NCI-H1436 treated with DMSO at 0.1 percent for 48 hours (cell line): Measurements from ENCODE around the gene CCDC85C.

Experiments used
- DNase-seq: peaks from one replicate; lab custom pipeline; 2025; lab: John Stamatoyannopoulos, UW

CCDC85C gene

GRCh38 chr14:99539491-99539890 is 64.5 kb downstream of the CCDC85C start:
- DNase-seq, result no peak

- no peak for DNase-seq
Observed at GRCh38 chr14:99538733-99539132, 65.3 kb downstream of the CCDC85C start.

- no peak for DNase-seq
Observed at GRCh38 chr14:99538275-99538674, 65.7 kb downstream of the CCDC85C start.

DNA sequence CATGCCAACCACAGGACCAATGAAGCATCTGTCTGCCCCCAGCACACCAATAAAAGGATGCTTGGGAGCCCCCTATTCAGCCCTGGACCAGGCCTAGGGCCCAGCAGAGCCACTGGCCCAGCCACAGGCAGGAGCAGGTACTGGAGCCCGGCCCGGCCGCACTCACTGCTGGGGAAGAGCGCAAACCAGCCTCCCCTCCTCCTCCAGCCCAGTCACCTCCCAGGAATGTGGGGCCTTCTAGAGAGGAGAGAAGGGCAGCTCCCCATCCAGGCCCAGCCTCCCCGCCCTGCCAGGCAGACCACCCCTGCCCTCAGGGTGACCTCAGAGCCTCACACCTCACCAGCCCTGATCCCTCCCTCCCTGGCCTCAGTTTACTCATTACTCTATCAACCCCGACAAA is 66.6 kb downstream of the CCDC85C start:
- no peak for DNase-seq

GRCh38 chr14:99535908-99536778 is 67.9 kb downstream of the CCDC85C start:
- DNase-seq, result no peak

DNA sequence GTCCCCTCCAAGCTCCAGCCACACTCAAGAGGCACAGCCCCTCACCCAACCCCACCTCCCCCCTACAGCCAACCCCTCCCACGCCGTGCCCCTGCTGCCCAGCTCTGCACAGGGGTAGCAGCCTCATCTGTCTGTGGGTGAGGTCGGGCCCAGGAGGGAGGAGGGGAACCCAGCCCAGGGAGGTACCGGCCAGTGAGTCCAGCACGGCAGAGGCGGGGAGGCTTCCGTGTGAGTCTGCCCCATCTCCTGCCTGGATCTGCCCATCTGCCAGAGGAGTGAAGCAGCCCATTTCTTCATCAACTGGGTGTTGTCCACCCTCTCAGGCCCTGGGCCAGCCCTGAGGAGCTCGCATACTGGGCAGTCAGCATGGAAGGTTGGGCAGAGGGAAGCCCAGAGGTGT is 68.6 kb downstream of the CCDC85C start:
- DNase-seq, result no peak

DNA sequence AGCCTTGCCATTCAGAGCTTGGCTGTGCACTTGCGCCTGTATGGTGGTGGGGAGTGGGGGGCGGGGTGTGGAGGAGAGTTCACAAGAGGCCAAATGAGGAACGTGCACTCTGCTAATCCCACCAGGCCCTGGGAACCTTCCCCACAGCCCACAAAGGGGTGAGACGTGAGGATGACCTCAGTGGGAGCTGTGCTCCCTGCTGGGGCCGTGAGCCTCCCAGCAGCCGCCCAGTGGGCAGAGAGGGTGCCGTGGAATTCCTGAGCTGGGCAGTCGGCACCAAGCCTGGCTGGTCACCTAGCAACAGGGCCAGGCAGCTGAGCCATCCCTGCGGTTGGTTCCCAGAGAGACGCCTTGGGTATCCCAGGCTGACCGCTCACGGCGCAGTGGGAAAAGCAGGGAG is 69.1 kb downstream of the CCDC85C start:
- DNase-seq, result no peak

DNA sequence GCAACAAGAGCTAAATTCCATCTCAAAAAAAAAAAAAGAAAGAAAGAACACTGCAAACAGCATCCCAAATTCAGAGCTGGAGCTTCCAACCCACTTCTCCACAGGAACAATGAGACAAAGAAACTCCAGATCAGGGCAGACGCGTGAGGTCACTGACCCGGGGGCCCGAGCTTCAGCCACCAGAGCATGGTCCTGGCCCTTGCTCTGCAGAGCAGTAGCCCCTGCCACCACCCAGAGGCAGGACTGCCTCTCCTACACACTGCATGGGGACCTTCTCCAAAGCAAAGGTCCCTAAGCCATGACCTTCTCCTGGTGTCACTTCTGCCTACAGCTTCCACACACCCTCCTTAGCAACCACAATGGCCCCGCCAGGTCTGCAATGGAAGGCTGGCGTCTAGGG is 69.7 kb downstream of the CCDC85C start:
- no peak for DNase-seq

DNA sequence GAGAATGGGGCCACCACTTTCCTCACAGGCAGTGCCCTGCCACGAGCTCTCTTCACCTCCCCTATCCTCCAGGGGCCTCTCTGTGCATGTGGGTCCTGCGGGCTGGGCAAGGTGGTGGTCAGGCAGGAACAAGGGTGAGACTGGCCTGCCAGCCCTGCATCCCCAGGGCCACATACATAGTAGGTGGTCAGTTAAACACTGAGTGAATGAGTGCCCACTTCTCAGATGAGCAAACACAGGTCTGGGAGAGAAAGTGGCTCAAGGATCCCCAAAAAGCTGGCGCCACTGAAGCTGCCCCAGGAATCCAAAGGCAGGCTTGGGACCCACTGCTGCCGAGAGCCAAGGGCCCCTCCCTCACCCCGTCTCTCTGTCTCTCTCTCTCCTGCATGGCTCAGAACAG is 71.7 kb downstream of the CCDC85C start:
- no peak for DNase-seq

GRCh38 chr14:99531251-99532096 is 72.5 kb downstream of the CCDC85C start:
- no peak for DNase-seq

DNA sequence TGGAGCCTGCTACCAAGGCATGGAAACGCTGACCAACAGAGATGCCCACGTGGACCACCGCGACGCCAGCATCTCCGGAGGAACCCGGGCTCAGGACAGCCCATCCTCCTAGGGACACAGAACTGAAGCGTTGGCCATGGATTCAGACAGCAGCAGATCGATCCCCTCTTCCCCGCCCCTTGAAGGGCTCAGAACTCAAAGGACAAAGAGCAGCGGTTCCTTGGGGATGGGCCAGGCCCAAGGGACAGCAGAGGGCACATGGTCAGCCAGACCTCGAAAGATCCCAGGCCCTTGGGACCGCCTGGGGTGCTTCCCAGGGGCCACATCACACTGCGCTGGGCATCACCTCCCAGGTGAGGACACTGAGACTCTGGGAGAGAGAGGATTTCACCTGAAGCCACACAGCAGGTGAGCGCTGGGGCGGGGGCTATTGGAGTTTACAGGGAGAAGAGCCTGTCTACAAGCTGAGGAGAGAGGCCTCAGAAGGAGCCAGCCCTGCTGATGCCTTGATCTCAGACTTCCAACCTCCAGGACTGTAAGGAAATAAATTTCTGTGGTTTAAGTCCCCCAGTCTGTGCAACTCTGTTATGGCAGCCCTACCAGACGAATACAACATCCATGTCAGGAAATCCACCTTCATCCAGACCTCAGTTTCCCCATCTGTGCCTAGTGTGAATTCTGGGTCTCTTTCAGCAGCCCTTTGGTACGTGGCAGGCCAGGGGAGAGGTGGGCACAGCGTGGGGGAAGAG is 73.4 kb downstream of the CCDC85C start:
- no peak for DNase-seq

DNA sequence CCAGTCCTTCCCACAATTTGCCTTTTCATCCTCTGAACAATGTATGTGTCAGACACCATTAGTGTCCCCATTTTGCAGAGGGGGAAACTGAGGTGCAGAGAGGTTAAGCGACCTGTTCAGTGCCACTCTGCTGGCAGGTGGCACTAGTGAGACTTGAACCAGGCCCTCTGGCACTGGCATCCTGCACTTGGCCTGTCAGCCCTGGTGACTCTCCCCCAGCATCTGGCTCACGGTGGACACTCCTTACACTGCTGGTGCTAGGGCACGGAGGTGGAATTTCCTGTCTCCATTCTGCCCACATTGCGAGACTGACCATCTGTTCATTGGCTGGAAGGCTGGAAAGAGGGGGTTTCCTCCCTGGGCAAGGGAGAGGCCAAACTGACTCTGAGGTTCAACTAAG is 74.1 kb downstream of the CCDC85C start:
- DNase-seq, result no peak

DNA sequence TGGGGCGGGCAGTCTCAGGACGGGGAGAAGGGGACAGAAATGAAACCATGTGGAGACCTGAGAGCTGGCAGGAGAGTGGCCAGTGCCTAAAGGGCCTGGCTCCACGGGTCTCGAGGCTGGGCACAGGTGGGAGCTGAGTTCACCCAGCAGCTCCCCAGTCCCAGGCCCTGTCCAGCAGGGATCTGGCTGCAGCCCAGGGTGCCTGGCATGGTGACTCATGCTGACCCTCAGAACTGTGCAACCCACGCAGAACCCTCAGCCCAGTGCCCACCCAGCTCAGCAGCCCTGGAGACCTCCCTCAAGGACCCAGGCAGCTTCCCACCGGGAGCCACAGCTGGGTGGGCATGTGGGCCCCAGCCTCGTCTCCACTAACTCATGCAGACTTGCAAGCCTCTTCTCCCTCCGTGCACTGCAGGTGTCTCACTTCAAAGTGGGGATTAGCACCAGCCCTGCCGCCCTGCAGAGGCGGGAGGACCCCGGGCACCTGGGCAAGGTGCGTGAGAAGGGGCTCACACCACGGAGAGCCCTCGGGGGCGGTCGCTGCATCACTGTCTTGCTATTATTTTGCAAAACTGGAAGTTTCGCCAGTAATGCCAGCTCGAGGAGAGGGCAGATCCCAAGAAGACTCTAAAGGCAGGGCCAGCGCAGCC is 76.5 kb downstream of the CCDC85C start:
- no peak for DNase-seq

GRCh38 chr14:99527026-99527425 is 77.0 kb downstream of the CCDC85C start:
- no peak for DNase-seq

- no peak for DNase-seq
Observed at GRCh38 chr14:99525699-99526080, 78.3 kb downstream of the CCDC85C start.

DNA sequence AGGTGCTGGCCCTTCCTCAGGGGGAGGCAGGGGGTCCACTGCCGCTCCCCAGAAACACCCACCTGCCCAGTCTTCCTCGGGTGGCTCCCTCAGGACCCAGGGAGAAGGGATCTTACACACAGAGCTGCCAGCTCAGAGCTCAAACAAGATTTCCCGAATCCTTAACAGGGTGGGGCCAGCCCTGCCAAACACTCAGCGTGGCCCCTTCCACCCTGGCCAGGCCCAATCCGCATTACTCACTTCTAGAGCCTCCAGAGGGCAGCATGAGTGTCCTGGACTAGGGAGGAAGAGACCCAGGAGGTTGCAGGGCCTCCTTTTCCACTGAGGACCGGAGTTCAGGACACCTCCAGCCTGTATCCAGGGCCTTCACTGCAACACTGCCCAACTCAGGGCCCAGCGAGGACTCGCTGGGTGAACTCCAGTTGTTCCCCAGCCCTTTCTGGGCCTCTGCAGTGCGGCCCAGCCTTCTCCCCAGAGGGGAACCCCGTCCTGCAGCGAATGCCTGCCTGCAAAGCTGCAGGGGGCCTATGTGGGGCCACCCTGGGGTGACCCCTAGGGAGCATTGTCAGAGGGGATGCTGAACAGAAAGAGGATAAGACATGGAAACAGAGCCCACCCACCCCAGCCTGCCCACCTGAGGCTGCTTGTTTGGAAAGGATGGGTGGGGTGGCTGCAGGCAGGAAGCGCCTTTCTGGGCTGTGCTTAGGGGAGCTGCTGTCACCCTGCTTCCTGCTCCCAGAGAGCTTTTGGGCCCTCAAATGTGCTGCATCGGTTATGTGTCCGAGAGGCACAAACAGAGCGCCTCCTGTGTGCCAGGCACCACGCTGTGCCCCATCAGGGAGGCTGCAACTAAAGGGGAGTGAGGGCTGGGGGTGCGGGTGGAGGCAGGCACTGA is 79.0 kb downstream of the CCDC85C start:
- DNase-seq, result no peak

GRCh38 chr14:99524091-99524661 is 79.8 kb downstream of the CCDC85C start:
- no peak for DNase-seq

- DNase-seq, result no peak
Observed at GRCh38 chr14:99523704-99524055, 80.3 kb downstream of the CCDC85C start.

DNA sequence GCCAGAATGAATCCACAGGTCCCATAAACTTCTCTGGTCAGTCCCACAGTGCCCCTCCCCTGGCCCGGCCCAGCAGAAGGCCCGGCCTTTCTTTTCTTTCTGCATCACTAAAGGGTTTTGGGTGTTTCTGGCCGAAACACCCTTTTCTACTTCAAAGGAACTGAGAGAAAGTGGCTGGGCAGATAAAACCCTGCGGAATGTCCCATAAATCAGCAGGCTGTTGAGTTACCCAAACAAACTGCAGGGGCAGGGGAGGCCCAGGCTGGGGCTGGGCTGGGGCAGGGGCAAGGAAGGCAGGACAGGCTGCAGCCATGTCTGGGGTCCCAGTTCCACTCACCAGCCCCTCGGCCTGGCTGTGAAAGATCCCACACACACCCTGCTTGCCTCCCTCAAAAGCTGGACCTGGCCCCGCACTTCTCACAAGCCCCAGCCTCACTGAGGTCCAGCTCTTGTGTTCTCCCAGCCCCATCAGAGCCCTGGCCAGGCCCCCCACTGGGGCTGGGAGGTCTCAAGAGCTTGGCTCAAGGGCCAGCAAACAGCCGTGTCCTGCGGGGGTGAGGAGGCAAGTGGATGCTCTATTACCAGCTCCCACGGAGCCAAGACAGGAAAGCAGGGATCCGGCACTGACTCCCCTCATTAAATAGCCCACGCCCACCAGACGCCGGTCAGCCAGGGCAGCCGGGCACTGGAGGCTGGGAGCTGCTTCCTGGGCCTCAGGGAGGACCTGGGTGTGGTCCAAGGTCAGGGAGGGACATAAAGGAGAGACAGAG is 80.9 kb downstream of the CCDC85C start:
- DNase-seq, result no peak

GRCh38 chr14:99522457-99522891 is 81.5 kb downstream of the CCDC85C start:
- no peak for DNase-seq
